GM21360 (cell line): ENCODE results near the gene KCNK18.
"Not testable (repeated sequence)": the region's sequence is repeated elsewhere in the genome, so short reads cannot be mapped to it uniquely, and the experiment has no call there.

ENCODE experiments used
- ATAC-seq: cut with Tn5 transposase; IDR thresholded peaks from one replicate; pipeline ENCODE4 v1.9.1; 2021; ENCODE audit warnings: mild to moderate bottlenecking, moderate library complexity; ENCODE audit not compliant: unreplicated experiment

KCNK18 gene

DNA sequence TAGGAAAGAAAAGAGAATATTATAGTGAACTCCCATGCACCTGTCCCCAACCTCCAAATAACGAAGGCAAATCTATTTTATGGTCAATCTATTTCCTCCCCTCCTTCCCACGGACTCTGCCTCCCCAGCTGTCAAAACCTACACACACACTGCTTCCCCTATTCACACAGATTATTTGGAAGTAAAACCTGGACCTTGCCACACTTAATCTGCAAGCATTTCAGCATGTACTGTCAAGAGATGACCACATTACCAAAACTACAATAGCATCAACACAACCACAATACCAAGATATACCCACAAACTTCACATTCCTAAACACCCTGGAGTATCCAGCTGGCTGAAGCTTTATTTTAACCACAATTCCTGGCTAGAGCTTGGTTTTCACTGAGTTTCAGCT lies 27.8 kb upstream of the KCNK18 start:
- no peak for ATAC-seq

DNA sequence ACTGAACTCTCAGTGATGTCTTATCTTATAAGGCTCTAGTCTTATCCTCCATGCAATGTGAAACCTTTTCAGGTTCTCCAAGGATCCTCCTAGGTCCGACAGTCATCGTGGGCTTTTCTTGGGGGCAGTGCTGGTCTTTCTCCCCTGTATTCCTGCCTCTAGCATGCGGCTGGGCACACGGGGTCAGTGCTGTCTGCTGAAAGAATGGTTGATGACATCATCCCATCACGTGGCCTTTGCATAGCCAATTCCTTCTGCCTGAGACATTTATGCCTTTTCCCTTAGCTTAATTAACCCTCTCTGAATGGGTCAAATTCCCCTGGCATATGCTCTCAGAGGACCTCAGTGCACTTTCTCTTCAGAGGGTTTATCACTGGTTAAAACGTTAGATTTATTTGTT lies 27.0 kb upstream of the KCNK18 start:
- ATAC-seq = no peak

DNA sequence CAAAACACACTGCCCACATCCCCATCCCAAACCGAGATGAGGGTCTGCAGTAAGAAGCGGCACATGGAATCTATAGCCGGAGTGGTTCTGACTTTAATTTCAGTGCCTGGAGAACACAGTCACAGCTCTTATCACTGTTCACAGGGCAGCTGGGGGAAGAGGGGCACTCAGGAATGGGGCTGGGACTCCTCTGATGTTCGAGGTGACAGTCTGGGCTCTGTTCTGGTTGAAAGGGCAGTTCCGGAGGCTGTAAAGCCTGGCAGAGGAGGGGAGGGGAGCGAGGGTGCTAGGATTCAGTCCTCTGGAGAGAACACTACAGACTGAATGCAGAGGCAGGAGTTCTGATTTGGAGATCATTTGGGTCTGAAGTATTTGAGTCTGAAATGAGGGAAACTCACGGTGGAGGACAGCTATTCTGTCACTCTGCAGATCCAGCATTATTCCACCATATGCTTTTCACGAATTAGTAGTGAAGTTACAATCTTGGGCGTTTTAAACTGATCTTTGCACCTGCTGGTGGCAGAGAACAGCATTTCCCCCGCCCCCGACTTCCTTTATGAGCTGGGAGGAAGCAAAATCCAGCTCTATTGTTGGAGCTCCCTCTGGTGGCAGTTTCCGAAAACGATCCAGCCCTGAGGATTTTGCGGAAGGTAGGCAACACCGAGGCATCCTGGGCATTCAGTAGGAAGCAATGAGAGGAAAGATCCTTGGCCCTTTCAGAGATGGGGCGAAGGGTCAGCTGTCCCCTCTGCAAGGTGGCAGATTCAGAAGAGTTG lies 22.7 kb upstream of the KCNK18 start:
- ATAC-seq = peak; percentile 72

DNA sequence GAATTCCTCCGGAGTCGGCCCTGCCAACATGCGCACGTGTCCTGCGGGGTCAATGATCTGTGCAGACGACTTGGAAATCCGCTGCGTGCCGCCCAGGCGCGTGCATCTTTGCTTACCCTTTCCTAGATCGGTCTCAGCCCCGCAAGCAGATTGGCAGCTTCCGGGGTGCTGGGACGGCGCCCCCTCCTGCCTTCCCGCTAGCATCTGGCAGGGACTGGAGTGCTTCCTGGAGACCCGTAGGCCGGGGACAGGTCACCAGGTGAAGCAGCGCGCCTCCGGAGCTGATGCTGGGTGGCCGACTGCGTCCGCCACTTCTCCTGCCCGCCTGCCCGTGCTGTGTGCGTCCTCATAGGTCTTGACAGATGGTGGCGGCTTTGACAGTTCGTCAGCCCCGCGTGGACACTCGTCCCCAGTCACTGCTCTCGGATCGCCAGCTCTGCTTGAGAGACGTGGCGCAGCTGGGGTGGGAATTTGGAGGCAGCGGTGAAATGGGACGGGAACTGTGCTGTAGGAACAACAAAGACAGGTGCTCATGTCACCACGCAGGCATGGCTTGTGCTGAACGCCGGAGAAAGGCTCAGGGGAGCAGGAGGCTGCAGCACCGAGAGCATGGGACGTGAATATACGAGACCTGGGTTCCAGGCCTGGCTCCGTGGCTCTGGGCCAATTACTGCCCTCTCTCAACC lies 21.9 kb upstream of the KCNK18 start:
- peak; percentile 37 for ATAC-seq

DNA sequence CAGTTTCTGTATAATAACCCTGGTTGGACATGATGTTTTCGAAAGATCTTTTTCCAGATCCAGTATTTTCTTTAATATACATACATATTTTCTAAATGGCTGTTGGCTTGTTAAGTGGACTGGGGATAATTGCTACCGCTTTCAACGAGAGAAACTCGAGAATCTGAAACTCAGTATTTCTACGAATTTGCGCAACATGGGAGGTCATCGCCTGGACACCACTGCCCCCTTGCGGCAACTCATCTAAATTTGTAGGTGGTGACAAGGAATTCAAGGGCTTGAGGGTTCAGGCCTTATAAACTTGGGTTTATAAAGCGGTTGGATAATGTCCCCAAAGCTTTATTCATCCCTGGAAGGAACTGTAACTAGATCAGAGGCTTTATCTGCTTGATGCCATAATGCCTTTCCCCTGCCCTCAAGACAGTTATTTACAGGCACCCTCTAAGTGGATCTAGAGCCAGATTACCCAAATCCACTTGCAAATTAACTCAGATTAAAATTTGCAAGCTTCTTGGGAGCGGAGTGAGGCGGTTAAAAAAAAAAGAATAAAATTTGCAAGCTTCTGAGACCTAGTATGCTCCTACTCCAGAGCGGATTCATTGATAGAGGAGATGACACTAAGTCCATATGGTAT lies 21.3 kb upstream of the KCNK18 start:
- peak; percentile 45 for ATAC-seq

DNA sequence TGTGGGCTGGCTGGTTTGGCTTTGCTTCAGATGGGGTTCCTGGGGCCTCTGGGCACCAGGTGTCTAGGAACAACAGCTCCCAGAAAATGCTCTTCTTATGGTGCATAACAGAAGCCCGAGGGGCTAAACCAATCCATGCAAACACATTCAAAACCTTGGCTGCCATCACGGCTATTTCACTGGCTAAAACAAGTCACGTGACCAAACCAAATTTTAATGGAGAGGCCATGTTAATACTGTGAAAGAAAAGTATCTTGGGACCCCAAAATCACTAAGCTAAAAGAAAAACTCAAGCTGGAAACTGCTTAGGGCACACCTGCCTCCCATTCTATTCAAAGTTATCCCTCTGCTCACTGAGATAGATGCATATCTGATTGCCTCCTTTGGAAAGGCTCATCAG lies 19.1 kb upstream of the KCNK18 start:
- no peak for ATAC-seq

DNA sequence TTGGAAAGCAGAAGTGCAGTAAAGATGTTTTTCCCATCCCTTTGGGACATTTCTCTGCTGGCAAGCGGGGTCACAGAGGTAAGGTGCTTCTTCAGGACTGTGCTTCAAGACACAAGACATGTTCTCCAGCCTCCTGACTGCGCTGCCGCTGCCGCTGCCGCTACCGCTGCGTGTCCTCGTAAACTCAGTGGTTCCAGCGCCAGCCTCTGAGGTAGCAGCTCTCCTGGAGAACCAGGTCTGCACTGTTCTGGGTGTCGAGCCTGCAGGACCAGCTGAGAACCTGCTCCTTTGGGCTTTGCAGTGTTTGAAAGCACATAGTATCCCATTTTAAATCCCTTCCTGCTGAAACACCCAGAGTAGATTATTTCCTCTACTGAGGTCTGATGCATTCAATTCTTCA lies 13.0 kb upstream of the KCNK18 start:
- no peak for ATAC-seq

DNA sequence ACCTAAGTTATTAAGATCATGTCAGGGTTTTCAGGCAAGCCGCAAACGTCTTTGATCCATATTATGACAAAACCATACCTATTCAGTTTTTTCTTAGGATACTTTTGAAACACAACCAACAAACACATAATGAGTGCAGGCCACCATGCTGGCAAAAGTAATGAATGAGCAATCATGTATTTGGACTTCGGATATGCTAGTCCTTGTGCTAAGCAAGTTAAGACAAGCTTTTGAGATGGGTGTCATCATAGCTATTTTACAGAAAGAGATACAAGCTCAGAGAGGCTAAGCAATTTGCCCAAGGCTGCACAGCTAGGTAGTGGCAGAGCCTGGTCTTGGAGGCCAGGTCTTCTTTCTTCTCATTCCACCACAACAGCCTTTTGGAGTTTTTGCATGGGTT lies 12.5 kb upstream of the KCNK18 start:
- no peak for ATAC-seq

DNA sequence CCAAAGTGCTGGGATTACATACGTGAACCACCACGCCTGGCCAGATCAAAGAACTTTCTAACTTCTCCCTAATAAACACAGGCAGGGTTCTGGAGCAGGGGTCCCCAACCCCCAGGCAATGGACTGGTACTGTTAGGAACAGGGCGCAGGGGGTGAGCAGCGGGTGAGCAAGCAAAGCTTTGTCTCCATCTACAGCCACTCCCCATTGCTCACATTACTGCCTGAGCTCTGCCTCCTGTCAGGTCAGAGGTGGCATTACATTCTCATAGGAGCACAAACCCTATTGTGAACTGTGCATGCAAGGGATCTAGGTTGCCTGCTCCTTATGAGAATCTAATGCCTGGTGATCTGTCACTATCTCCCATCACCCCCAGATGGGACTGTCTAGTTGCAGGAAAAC lies 11.5 kb upstream of the KCNK18 start:
- ATAC-seq = not testable (repeated sequence)

DNA sequence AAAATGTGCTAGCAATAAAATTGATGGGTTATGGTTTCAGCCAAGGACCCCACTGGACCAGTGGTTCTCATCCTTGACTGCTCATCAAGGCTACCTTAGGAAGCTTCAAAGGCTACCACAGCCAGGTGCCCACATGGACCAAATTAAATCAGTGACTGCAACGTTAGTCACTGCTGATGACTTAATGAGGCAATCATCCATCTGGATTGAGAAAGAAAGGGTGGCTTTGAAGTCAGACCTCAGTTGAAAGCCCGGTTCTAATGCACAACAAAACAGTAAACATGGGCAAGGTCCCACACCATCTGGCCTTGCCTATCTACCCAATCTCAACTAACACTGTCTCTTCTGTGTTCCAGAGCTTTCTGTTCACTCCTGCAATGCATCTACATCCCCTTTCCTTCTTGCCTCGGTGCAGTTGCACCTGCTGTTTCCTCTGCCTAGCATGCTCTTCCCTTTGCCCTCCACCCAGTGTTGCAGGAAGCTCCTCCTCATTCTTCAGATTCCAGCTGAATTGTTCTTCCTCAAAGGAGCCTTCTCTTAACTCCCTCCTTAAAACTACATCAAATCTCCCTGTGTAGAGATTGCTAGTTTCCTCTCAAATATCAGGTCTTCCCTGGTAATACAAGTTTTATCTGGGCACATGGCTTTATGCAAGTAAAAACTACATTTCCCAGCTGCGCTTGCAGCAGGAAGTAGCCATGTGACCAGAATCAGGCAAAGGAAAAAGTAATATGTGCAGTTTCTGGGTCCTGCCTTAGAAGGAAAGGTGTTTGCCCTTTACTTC lies 10.3 kb upstream of the KCNK18 start:
- ATAC-seq = no peak

DNA sequence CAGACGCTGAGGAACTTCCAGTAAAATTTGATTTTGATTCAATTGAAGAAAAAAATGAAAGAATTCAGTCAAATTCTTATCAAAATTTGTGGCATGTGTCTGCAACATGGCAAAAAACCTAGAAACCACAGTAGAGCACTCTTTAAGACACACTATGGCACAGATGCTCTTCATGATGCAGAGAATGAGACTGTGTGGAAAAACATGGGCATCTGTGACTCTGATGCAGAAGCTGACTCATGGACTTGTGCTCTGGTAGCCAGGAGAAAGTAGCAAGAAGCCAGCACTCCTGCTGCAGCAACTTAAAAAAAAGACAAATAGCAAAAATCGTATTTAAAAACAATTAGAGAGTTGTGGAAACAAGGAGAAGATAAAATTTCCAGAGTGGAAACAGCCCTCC lies 8.9 kb upstream of the KCNK18 start:
- ATAC-seq = no peak

DNA sequence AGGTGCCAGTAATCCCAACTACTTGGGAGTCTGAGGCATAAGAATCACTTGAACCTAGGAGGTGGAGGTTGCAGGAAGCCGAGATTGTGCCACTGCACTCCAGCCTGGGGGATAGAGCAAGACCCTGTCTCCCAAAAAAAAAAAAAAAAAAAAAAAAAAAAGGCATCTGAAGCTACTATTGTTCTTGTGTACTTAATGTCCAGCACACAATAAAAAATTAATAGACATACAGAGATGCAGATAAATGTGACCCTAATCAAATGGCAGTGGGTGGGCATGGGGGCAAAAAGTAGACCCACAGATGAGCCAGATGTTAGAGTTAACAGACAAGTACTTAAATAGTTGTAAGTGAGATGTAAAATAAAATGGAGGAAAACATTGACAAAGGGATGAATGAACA lies 7.7 kb upstream of the KCNK18 start:
- ATAC-seq = no peak

DNA sequence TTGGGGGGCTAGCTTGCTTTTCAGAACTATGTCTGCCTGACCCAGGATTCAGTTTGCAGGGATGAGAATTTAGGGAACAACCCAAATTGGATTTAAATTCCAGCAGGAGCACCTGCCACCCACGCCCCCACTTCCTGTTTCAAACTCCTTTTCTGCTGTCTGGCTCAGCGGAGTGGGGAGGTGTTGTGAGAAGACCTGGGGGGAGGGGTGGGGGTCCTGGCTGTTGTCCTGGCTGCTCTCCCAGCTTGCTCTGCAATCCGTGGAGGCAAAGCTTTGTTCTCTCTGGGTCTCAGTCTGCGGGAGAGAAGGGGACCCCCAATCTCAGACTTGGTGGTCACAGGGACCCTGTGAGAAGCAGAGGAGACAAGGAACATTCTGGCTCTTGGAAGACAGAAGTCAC lies 799 bp downstream of the KCNK18 start:
- no peak for ATAC-seq

DNA sequence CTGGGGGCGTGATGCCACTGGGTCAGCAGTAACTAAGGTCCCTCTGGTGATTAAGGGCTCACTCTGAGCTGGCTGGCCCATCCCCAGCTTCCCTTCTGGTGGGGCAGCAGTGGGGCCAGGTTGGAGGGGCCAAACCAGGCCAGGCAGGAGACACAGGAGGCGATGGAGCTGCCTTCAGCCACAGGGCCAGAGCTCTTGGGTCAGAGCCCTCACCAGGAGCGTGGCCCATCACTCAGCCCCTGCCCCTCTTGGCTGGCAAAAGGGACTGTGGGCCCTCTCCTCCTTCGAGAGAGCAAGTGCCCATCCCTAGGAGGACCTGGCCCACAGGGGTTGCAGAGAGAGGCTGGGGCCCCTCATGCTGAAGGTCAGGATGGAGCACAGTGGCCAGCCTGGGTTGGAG lies 4.5 kb downstream of the KCNK18 start:
- no peak for ATAC-seq

DNA sequence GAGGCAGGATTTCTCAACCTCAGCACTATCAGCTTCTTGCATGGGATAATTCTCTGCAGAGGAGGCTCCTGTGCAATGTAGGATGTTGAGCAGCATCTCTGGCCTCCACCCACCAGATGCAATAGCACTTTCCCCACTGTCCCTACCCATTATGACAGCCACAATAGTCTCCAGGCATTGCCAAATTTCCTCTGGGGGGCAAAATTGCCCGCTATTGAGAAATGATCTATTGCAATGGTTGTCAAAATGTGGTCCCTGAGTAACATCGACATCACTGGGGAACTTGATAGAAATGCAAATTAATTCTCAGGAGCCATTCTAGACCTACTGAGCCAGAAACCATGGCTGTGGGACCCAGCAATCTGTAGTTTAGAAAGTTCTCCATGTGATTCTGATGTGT lies 7.0 kb downstream of the KCNK18 start:
- no peak for ATAC-seq

DNA sequence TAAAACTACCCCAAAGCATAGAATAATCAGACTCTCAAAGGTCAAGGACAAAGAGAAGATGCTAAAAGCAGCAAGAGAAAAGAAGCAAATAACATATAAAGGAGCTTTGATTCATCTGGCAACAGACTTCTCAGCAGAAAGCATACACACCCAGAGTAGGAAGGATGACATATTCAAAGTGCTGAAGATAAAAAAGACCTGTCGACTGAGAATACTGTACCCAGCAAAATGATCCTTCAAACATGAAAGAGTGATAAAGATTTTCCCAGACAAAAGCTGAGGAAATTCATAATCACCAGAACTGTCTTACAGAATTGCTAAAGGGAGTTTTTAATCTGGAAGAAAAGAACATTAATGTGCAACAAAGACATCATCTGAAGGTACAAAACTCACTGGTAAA lies 14.9 kb downstream of the KCNK18 start:
- no peak for ATAC-seq

DNA sequence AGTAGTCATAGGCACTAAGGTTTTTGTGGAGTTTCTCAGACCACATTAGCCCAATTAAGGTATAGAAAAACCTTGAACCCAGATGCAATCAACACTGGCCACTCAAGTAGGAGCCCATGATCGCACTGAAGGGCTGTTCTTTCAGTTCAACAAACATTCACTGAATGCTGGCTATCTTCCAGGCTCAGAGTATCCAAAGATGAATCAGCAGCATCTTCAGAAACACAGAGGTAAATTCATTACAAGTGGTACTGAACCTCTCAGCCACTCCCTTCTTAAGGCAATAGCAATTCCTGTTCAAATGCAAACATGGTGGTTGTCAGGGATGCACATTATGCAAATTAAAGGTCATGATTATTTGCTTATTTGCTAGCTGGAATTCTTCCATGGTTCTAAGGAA lies 17.1 kb downstream of the KCNK18 start:
- no peak for ATAC-seq

DNA sequence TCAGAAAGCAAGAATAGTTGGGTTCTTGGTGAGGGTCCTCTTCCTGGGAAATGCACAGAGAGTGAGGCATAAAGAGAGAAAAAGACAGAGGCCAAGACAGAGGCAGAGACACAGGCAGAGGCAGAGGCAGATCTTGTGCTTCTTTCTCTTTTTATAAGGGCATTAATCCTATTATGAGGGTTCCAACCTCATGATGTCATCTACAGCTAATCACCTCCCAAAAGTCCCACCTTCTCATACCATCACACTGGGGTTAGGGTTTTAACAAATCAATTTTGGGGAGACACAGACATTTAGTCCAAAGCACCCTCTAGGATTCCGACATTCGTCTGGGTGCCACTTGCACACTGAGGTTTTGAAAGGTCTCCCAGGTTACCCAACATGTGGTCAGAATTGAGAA lies 17.8 kb downstream of the KCNK18 start:
- ATAC-seq = no peak

DNA sequence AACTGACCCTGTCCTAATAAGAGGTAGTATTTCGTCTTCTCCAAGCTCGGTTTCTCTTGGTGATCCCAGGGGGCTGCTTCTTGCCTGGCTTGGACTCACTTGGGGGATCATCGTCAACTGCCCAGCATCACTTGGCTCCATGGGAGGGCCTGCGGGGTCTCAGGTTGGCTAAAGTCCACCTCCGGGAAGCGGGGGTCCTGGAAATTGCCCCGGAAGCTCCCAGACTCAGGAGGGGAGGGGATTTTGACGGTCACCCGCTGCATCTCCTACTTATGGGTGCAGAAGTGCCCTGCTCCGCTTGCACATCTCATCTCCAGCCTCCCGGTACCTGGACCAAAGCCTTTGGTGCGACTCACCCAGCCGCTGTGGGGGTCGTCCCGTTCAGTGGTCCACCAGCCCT lies 18.7 kb downstream of the KCNK18 start:
- no peak for ATAC-seq

DNA sequence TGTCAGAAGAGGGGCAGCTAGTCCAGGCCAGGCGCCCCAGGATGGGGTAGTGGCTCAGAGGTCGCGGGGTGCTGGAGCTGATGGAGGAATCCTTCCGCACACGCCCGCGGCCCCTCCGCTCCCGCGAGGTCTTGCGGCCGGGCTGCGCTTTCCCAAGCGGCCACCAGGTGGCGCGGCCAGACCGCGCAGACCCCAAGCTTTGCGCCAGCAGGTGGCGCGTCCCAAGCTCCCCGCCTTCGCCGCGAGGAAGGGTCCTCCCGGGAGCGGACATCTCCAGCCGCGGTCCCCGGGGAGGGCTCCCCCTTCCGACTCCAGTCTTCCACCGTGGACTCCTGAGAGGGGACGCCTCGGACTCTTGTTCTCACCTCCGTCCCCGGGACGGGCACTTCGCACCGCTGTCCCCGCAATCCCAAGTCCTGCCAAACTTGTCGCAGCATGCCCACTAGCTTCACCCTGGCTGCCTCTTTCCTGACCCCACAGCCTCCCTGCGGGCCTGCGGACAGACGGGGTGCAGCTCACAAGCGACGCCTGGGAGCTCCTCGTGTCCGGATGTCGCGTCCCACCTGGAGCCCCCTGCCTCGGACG lies 19.4 kb downstream of the KCNK18 start:
- peak; percentile 91 for ATAC-seq

DNA sequence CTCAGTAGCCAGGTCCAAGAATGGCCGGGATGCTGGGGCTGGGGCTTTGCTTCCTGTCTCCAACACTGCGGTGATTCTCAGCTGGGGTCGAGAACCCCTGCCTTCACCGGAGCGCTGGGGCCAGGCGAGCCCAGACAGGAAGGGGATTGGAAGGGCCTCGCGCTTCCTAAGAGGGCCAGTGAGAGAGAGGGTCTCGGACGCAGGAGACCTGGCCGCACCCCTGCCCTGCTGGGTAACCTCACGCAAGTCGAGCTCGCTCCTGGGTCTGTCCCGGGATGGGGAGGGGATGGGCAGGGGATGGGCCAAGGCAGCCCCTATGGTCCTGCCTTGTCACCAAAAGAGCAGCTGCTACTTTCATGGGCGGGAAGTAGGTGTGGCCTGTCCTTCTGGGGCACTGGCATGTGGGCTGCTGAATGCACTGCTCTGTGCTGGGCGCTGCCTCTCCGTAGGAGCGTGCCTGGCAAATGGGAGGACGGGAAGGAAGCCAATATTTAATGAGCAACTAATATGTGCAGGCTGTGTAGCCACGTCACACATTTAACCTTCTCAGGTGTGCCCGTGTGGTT lies 20.0 kb downstream of the KCNK18 start:
- ATAC-seq = peak; percentile 39
